Neuronal stem cell (in vitro differentiated cells): ENCODE data around the gene TRAPPC3L.

Experiments used
- DNase-seq: peaks from one replicate; pipeline ENCODE4 v3.0.0-alpha.2; 2013; ENCODE audit warnings: low spot score
- H2AFZ ChIP-seq: one replicate; pipeline ENCODE4 v1.6.1; 2013; ENCODE audit warnings: mild to moderate bottlenecking, low read length, inconsistent platforms
- H2AK5ac ChIP-seq: 2 replicates; pipeline ENCODE4 v1.6.1; 2013; ENCODE audit warnings: low read depth, mild to moderate bottlenecking, inconsistent platforms, low read length, moderate library complexity, mixed read lengths
- H2BK120ac ChIP-seq: 2 replicates; pipeline ENCODE4 v1.6.1; 2013; ENCODE audit warnings: low read depth, mild to moderate bottlenecking, inconsistent platforms, low read length, moderate library complexity, mixed read lengths
- H2BK12ac ChIP-seq: one replicate; pipeline ENCODE4 v1.6.1; 2013; ENCODE audit warnings: low read length, inconsistent platforms
- H2BK15ac ChIP-seq: 2 replicates; pipeline ENCODE4 v1.6.1; 2013; ENCODE audit warnings: mild to moderate bottlenecking, low read length, inconsistent platforms, mixed read lengths
- H2BK5ac ChIP-seq: one replicate; pipeline ENCODE4 v1.6.1; 2013; ENCODE audit warnings: inconsistent platforms, mild to moderate bottlenecking, low read length, moderate library complexity
- H3K14ac ChIP-seq: one replicate; pipeline ENCODE4 v1.6.1; 2013; ENCODE audit warnings: low read length, inconsistent platforms
- H3K18ac ChIP-seq: 2 replicates; pipeline ENCODE4 v1.6.1; 2013; ENCODE audit warnings: low read length, inconsistent platforms
- H3K23ac ChIP-seq: 2 replicates; pipeline ENCODE4 v1.6.1; 2013; ENCODE audit warnings: low read depth, mild to moderate bottlenecking, mixed read lengths, low read length, inconsistent platforms; ENCODE audit not compliant: poor library complexity
- H3K27ac ChIP-seq: replicated peaks from 3 replicates; pipeline ENCODE4 v1.5.1; 2013; ENCODE audit warnings: low read length, inconsistent platforms
- H3K27me3 ChIP-seq, 3 experiments: 2 replicates each; pipeline ENCODE4 v1.6.1; 2013; ENCODE audit warnings: low read length in 3 of 3, mild to moderate bottlenecking in 2 of 3, inconsistent platforms in 1 of 3, low read depth in 1 of 3, mixed read lengths in 1 of 3, moderate library complexity in 1 of 3; ENCODE audit not compliant: control insufficient read depth in 3 of 3, insufficient read depth in 3 of 3
- H3K36me3 ChIP-seq, 2 donors: replicated peaks in 1 of 2; 2 replicates each; pipeline ENCODE4 v1.6.1; 2013; ENCODE audit warnings: low read length in 2 of 2; ENCODE audit not compliant: control insufficient read depth in 2 of 2, insufficient read depth in 2 of 2
- H3K4ac ChIP-seq: 2 replicates; pipeline ENCODE4 v1.6.1; 2013; ENCODE audit warnings: inconsistent platforms, mild to moderate bottlenecking, low read length, moderate library complexity
- H3K4me1 ChIP-seq, 2 donors: 1 replicate in 1 of 2; 2 replicates in 1 of 2; pipeline ENCODE4 v1.6.1; 2013; ENCODE audit warnings: low read length in 2 of 2, low read depth in 1 of 2; ENCODE audit not compliant: control insufficient read depth in 2 of 2, insufficient read depth in 1 of 2
- H3K4me2 ChIP-seq: one replicate; pipeline ENCODE4 v1.6.1; 2013; ENCODE audit warnings: mild to moderate bottlenecking, low read length, inconsistent platforms; ENCODE audit not compliant: insufficient read depth, poor library complexity, severe bottlenecking
- H3K4me3 ChIP-seq, 2 donors: 2 replicates each; pipeline ENCODE4 v1.5.1; 2013; ENCODE audit warnings: low read length in 2 of 2, mild to moderate bottlenecking in 2 of 2, inconsistent platforms in 1 of 2, moderate library complexity in 1 of 2
- H3K79me1 ChIP-seq: one replicate; pipeline ENCODE4 v1.6.1; 2013; ENCODE audit warnings: low read depth, mild to moderate bottlenecking, inconsistent platforms, low read length, moderate library complexity
- H3K9ac ChIP-seq: one replicate; pipeline ENCODE4 v1.6.1; 2013; ENCODE audit warnings: mild to moderate bottlenecking, low read depth, low read length, inconsistent platforms; ENCODE audit not compliant: poor library complexity
- H3K9me3 ChIP-seq, 2 donors: replicated peaks in 1 of 2; 2 replicates each; pipeline versions ENCODE3 to v1.6.1; 2013; ENCODE audit warnings: low read length in 2 of 2, mild to moderate bottlenecking in 2 of 2, inconsistent platforms in 1 of 2, low read depth in 1 of 2, mixed read lengths in 1 of 2, moderate library complexity in 1 of 2; ENCODE audit not compliant: control insufficient read depth in 2 of 2, insufficient read depth in 1 of 2
- H4K8ac ChIP-seq: one replicate; pipeline ENCODE4 v1.6.1; 2013; ENCODE audit warnings: low read depth, mild to moderate bottlenecking, inconsistent platforms, low read length, moderate library complexity
- H4K91ac ChIP-seq: one replicate; pipeline ENCODE4 v1.6.1; 2013; ENCODE audit warnings: low read length, low read depth, mild to moderate bottlenecking, inconsistent platforms; ENCODE audit not compliant: poor library complexity
- WGBS, 2 donors: extraction: QIAGEN DNeasy Blood & Tissue Kit; methylation state at CpG; one replicate each; pipeline ENCODE4 v1.1.7; 2013; ENCODE audit warnings: missing lambda C conversion rate in 2 of 2, mixed read lengths in 1 of 2; ENCODE audit not compliant: insufficient read length in 2 of 2, insufficient replicate concordance in 1 of 2; ENCODE audit errors: extremely low coverage in 2 of 2; 5-methylcytosine and 5-hydroxymethylcytosine counted together

Gene TRAPPC3L

DNA sequence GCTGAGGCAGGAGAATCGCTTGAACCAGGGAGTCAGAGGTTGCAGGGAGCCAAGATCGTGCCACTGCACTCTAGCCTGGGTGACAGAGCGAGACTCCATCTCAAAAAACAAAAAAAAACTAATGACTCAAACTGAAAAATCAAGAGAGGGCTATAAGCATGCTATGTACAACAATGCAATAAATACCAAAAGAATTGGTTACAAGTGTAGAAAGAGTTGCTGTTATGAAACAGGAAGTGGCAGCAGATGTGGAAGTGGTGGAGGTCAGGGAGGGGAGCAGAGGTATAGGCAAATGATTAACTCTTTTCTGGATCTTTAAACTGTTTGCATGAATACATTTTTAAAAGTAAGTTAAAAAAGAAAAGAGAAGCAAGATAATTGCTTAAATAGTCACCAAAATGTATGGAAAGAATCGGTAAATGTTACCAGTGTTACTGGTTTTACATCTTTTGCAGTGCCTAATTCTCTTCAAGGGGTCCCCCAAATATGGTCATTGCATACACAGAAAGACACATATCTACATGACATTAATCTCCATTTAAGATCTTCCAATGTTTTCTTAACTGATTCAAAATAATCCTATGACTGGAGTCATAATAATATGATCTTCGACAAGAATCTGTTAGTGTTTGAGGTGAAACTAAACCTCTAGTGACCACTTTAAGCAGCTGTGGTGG, 69.3 kb downstream of the TRAPPC3L start:
- no peak for DNase-seq
- Histone ChIP-seq H4K91ac (no peak overlapping the region), H2BK12ac (no peak overlapping the region)

DNA sequence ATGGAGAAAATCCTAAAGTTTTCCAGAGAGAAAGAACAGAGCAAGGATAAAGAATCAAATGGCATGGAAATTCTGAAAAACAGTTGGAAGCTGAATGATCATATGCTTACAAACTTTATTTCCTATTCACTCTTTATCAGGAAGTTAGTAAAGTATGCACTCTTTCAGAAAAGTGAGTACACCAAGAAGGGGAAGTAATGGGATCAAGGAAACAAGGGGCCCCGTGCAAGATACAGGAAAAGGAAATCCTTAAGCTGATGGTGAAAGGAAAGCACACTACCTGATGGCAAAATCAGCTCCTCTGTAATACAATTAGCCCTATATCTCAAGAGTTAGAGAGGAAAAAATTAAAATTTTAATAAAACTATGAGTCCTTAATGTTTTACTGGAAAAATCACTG, 70.3 kb downstream of the TRAPPC3L start:
- no peak overlapping the region for H2BK12ac ChIP-seq
- H3K9ac ChIP-seq: no peak overlapping the region
- no peak overlapping the region for H2BK120ac ChIP-seq
- no peak overlapping the region for H2BK15ac ChIP-seq
- H3K4me1 ChIP-seq: no peaks in the 10 kb centered on the region
- H3K27me3 ChIP-seq: no peaks in the 10 kb centered on the region
- no peak overlapping the region for H3K27ac ChIP-seq
- no peak overlapping the region for H3K4ac ChIP-seq
- H3K9me3 ChIP-seq: no peaks in the 10 kb centered on the region
- WGBS, 2 donors: no CpG with 5 or more reads among the region's 1 CpG
- no peaks in the 10 kb centered on the region for H3K36me3 ChIP-seq
- peak overlapping the region; percentile 47 for H2AFZ ChIP-seq
- no peaks in the 10 kb centered on the region for H3K79me1 ChIP-seq
- no peak overlapping the region for H3K14ac ChIP-seq
- H3K4me3 ChIP-seq: no peak overlapping the region
- no peak overlapping the region for H4K8ac ChIP-seq
- no peak overlapping the region for H3K4me2 ChIP-seq
- no peak overlapping the region for H3K18ac ChIP-seq
- no peak overlapping the region for H4K91ac ChIP-seq
- no peak overlapping the region for H2AK5ac ChIP-seq
- no peak for DNase-seq
- H3K23ac ChIP-seq: no peak overlapping the region
- no peak overlapping the region for H2BK5ac ChIP-seq

More for the DNA sequence above, 69.3 kb downstream of the TRAPPC3L start:
- Histone ChIP-seq H3K27ac (no peak overlapping the region), H2BK15ac (no peak overlapping the region), H4K8ac (no peak overlapping the region), H2AK5ac (no peak overlapping the region), H2AFZ (no peak overlapping the region), H3K4me1 (no peaks in the 10 kb centered on the region), H3K9ac (no peak overlapping the region), H3K23ac (no peak overlapping the region), H2BK120ac (no peak overlapping the region), H2BK5ac (no peak overlapping the region), H3K18ac (no peak overlapping the region), H3K4ac (no peak overlapping the region), H3K4me2 (no peak overlapping the region), H3K4me3 (no peak overlapping the region), H3K14ac (no peak overlapping the region), H3K27me3 (no peaks in the 10 kb centered on the region), H3K36me3 (no peaks in the 10 kb centered on the region), H3K9me3 (no peaks in the 10 kb centered on the region), H3K79me1 (no peaks in the 10 kb centered on the region)
- WGBS, 2 donors: no CpG with 5 or more reads among the region's 5 CpGs

DNA sequence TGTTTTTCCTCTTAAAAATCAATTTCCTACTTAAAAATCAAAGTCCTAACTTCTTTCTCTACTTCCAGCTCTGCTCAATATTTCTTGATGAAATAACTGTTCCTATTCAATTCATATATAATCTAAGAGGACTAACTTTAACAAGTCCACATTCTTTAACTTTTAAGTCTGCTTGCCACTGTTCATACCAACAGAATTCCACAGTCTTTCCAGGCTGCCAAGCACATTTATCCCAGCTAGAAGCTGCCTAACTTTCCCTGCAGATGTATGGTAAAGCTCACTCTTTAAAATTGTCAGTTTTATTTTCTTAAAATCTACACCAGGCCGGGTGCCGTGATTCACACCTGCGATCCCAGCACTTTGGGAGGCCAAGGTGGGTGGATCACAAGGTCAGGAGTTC, 72.8 kb downstream of the TRAPPC3L start:
- no CpG with 5 or more reads among the region's 3 CpGs for WGBS, 2 donors
- H3K18ac ChIP-seq: no peak overlapping the region
- peaks cover 0 to 3% of the 10 kb centered on the region in 2 donors for H3K9me3 ChIP-seq
- no peaks in the 10 kb centered on the region for H3K79me1 ChIP-seq
- H2AFZ ChIP-seq: no peak overlapping the region
- H2AK5ac ChIP-seq: no peak overlapping the region
- no peak overlapping the region for H4K91ac ChIP-seq
- DNase-seq: no peak
- no peak overlapping the region for H3K4me3 ChIP-seq
- no peaks in the 10 kb centered on the region for H3K36me3 ChIP-seq
- H2BK5ac ChIP-seq: no peak overlapping the region
- no peak overlapping the region for H2BK120ac ChIP-seq
- H2BK15ac ChIP-seq: no peak overlapping the region
- no peaks in the 10 kb centered on the region for H3K4me1 ChIP-seq
- no peak overlapping the region for H3K4ac ChIP-seq
- H2BK12ac ChIP-seq: no peak overlapping the region
- no peak overlapping the region for H3K27ac ChIP-seq
- no peak overlapping the region for H4K8ac ChIP-seq
- no peaks in the 10 kb centered on the region for H3K27me3 ChIP-seq
- no peak overlapping the region for H3K23ac ChIP-seq
- H3K9ac ChIP-seq: no peak overlapping the region
- no peak overlapping the region for H3K4me2 ChIP-seq
- no peak overlapping the region for H3K14ac ChIP-seq

DNA sequence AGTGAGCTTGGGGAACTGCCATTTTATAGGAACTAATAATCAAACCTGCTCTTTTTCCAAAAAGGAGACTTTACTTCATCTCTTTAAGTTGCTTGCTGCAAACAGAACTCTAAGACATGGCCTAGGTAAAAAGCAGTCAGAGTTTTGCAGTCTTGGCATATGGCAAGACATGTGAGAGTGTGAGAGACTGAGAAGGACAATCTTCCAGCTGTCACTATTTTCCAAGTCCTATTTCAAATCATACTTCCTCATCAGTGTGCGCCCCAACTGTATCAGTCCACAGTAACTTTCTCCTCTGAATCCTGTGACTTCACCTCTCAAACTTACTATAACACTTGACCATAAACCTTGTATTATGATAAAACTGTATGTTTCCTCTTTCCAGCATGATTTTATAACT, 74.0 kb downstream of the TRAPPC3L start:
- no peak for DNase-seq
- H2AK5ac ChIP-seq: no peak overlapping the region
- no peak overlapping the region for H3K23ac ChIP-seq
- no peak overlapping the region for H4K8ac ChIP-seq
- no peak overlapping the region for H4K91ac ChIP-seq
- H2BK12ac ChIP-seq: no peak overlapping the region
- H3K14ac ChIP-seq: no peak overlapping the region
- H2BK5ac ChIP-seq: no peak overlapping the region
- H3K4me2 ChIP-seq: no peak overlapping the region
- no peak overlapping the region for H3K4me3 ChIP-seq
- no peak overlapping the region for H2BK15ac ChIP-seq
- no peak overlapping the region for H3K27ac ChIP-seq
- H3K36me3 ChIP-seq: no peaks in the 10 kb centered on the region
- H3K18ac ChIP-seq: no peak overlapping the region
- peaks cover 0 to 3% of the 10 kb centered on the region in 2 donors for H3K9me3 ChIP-seq
- no peaks in the 10 kb centered on the region for H3K4me1 ChIP-seq
- H3K79me1 ChIP-seq: no peaks in the 10 kb centered on the region
- no peak overlapping the region for H3K9ac ChIP-seq
- no peaks in the 10 kb centered on the region for H3K27me3 ChIP-seq
- H2BK120ac ChIP-seq: no peak overlapping the region
- WGBS, 2 donors: no CpG with 5 or more reads among the region's 1 CpG
- no peak overlapping the region for H3K4ac ChIP-seq
- no peak overlapping the region for H2AFZ ChIP-seq
